Measurements from ENCODE around the gene MICA. TPM values are rescaled to one million over a fixed set of nuclear protein-coding genes. Genes with fewer than 3 reads are reported as not detected.

Gene MICA
- total and polyA plus RNA-seq, 7 donors, result 13.2 to 46.5 (median 24.0) TPM

DNA sequence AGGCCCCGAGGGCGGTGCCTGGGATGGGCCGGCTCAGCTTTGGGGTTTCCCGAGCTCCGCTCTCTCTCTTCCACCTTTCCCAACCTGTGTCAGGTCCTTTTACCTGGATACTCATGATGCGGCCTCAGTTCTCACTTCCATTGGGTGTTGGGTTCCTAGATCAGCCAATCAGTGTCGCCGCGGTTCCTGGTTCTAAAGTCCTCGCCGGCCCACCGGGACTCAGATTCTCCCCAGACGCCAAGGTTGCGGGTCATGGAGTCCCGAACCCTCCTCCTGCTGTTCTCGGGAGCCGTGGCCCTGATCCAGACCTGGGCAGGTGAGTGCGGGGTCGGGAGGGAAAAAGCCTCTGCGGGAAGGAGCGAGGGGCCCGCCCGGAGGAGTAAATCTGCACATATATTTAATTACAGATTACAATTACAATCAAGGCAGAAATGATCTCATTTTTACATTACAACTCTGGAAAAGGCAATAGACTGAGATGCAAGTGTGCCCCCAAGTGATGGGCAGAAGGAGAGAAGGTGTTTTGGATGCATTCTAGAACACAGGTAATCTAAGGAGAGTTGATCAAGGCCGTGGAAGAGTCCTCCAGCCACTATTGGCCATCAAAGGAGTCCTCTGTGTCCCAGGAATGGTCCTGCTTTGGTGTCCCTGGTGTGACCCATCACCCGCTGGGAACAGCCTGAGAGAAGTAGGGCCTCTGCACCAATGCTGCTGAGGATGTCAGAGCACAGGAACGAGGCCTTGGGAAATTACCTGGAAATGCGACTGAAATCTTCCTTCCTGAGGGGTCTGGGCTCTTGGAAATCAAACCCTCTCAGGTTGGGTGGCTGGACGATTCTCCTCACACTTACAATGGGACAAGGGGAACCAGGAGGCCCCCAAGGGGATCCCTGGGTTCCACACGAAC lies 59.8 kb downstream of the MICA start:
- intact Hi-C loops (cut with DNase I), result no loop called here
- no peaks in the 10 kb centered on the region for H3K9me3 ChIP-seq
- no peaks in the 10 kb centered on the region for H3K36me3 ChIP-seq
- H3K4me3 ChIP-seq, result peak overlapping the region; percentile 24 to 45 (median 42)
- peak; percentile 92 for DNase-seq
- H3K27me3 ChIP-seq, result peaks cover 0 to 14% (median 8%) of the 10 kb centered on the region in 3 donors
- H3K4me1 ChIP-seq, result peaks cover 0 to 12% (median 6%) of the 10 kb centered on the region in 4 donors
- WGBS, 2 donors, result 2 to 6% methylated on average over 29 of the region's 29 CpGs
- TF ChIP-seq, protein P1, sequence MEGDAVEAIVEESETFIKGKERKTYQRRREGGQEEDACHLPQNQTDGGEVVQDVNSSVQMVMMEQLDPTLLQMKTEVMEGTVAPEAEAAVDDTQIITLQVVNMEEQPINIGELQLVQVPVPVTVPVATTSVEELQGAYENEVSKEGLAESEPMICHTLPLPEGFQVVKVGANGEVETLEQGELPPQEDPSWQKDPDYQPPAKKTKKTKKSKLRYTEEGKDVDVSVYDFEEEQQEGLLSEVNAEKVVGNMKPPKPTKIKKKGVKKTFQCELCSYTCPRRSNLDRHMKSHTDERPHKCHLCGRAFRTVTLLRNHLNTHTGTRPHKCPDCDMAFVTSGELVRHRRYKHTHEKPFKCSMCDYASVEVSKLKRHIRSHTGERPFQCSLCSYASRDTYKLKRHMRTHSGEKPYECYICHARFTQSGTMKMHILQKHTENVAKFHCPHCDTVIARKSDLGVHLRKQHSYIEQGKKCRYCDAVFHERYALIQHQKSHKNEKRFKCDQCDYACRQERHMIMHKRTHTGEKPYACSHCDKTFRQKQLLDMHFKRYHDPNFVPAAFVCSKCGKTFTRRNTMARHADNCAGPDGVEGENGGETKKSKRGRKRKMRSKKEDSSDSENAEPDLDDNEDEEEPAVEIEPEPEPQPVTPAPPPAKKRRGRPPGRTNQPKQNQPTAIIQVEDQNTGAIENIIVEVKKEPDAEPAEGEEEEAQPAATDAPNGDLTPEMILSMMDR (IDR thresholded peaks at IDR 0.05), result no peak
- TF ChIP-seq POLR2A (IDR thresholded peaks at IDR 0.05) (peak in 1 of 2 donors; percentile 70), POLR2AphosphoS5 (IDR thresholded peaks at IDR 0.05) (peak in 3 of 4 donors; percentile 69 to 77 (median 69))
- H3K27ac ChIP-seq, result peak overlapping the region; percentile 51 to 75 (median 53)

DNA sequence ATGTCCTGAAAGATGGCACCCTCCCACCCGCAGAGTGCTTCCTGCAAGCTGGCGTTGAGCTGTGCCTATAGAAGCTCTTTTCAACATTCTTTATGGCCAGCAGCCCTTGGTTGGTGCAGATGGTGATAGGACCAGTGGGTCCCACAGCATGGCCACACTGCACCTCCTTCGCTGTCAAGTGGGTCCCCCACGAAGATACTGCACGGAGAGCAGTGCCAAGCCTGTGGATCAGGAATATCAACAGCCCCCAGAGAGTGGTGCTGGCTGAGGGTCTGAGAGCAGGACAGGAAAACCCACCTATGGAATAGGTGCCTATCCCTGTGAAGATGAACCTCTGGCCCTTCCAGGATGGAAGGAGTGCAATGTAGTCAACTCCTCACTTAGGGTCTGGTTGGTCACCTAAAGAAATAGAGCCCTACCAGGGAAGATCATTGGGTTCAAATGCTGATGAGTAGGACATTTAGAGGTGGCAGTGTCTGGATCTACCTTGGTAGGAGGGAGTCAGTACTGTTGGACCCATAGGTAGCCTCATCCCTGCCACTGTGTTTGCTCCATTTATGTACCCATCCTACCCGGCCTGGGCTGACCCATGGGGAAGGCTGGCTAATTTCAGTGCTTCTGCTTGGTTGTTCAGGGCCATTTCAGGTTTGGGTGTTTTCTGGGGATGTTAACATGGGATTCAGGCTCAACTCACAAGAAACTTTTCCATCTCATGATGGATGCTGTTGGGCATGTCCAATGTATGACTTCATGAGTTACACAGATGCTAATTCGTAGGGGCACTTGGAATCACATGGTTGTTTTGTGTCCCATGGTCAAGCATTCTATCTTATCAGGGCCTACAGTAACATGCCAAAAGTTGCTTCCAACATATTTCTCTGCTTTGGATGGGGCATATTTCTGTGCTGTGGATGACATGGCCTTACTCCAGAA lies 61.1 kb downstream of the MICA start:
- H3K9me3 ChIP-seq, result no peaks in the 10 kb centered on the region
- no peak overlapping the region for H3K27ac ChIP-seq
- peak overlapping the region in 3 of 4 donors; percentile 41 to 45 (median 44) for H3K4me3 ChIP-seq
- TF ChIP-seq EP300 (IDR thresholded peaks at IDR 0.05) (no peak), POLR2A (IDR thresholded peaks at IDR 0.05) (no peak), POLR2AphosphoS5 (IDR thresholded peaks at IDR 0.05) (no peak)
- TF ChIP-seq, protein P1 (IDR thresholded peaks at IDR 0.05), result no peak
- H3K36me3 ChIP-seq, result no peaks in the 10 kb centered on the region
- WGBS, 2 donors, result 79 to 85% methylated on average over 7 of the region's 7 CpGs
- intact Hi-C loops (cut with DNase I), result no loop called here
- peaks cover 0 to 14% (median 8%) of the 10 kb centered on the region in 3 donors for H3K27me3 ChIP-seq
- DNase-seq, result no peak
- peaks cover 0 to 12% (median 6%) of the 10 kb centered on the region in 4 donors for H3K4me1 ChIP-seq

Small RNA genes lying within 50 kb of the gene (small RNA-seq; reads per million reads assigned to genes)
- gene HLA-S (0 reads per million in 3 donors), gene MIR6891 (0 reads per million in 3 donors), gene RF00019 (0 reads per million in 3 donors), gene RNU6-283P (0 reads per million in 3 donors)

Other genes with a start within 250 kb of the MICA start
- 10 to 100 TPM in 3 of 4 donors, 1 to 10 TPM in 1; 8.7 to 20.2 (median 12.7) TPM for gene CCHCR1, start 245.8 kb upstream of the MICA start, total RNA-seq
- gene CCHCR1, start 245.8 kb upstream of the MICA start, polyA plus RNA-seq, result 10 to 100 TPM; 11.4 to 39.3 (median 14.8) TPM
- gene TCF19, start 245.0 kb upstream of the MICA start, total RNA-seq, result 1 to 10 TPM; 2.6 to 4.6 (median 3.0) TPM
- 10 to 100 TPM in 1 of 3 donors, 1 to 10 TPM in 2; 3.6 to 11.7 (median 6.2) TPM for gene TCF19, start 245.0 kb upstream of the MICA start, polyA plus RNA-seq
- under 1 TPM in 2 of 4 donors, not detected in 2; 0.16 to 0.27 TPM for gene POU5F1, start 232.9 kb upstream of the MICA start, total RNA-seq
- gene POU5F1, start 232.9 kb upstream of the MICA start, polyA plus RNA-seq, result 1 to 10 TPM in 2 of 3 donors, not detected in 1; 1.6 to 9.8 TPM
- 100 to 1,000 TPM; 129 to 351 (median 273) TPM for gene HLA-C, start 131.5 kb upstream of the MICA start, total RNA-seq
- gene HLA-C, start 131.5 kb upstream of the MICA start, polyA plus RNA-seq, result 100 to 1,000 TPM; 166 to 907 (median 437) TPM
- gene HLA-B, start 46.4 kb upstream of the MICA start, total RNA-seq, result 100 to 1,000 TPM; 346 to 491 (median 365) TPM
- 1,000 to 10,000 TPM in 2 of 3 donors, 100 to 1,000 TPM in 1; 279 to 3,047 (median 1,275) TPM for gene HLA-B, start 46.4 kb upstream of the MICA start, polyA plus RNA-seq
- 1 to 10 TPM in 3 of 4 donors, under 1 TPM in 1; 0.71 to 3.3 (median 1.5) TPM for gene MICB, start 94.5 kb downstream of the MICA start, total RNA-seq
- 1 to 10 TPM in 2 of 3 donors, under 1 TPM in 1; 0.92 to 7.7 (median 1.2) TPM for gene MICB, start 94.5 kb downstream of the MICA start, polyA plus RNA-seq
- gene MCCD1, start 125.4 kb downstream of the MICA start, total RNA-seq, result not detected
- gene MCCD1, start 125.4 kb downstream of the MICA start, polyA plus RNA-seq, result not detected
- 100 to 1,000 TPM; 211 to 301 (median 239) TPM for gene DDX39B, start 138.4 kb downstream of the MICA start, total RNA-seq
- gene DDX39B, start 138.4 kb downstream of the MICA start, polyA plus RNA-seq, result 100 to 1,000 TPM; 130 to 293 (median 153) TPM
- gene ATP6V1G2, start 143.0 kb downstream of the MICA start, total RNA-seq, result 1 to 10 TPM; 2.8 to 9.1 (median 5.0) TPM
- gene ATP6V1G2, start 143.0 kb downstream of the MICA start, polyA plus RNA-seq, result 1 to 10 TPM in 1 of 3 donors, not detected in 2; 3.0 TPM
- 10 to 100 TPM; 32.5 to 55.1 (median 36.3) TPM for gene NFKBIL1, start 144.0 kb downstream of the MICA start, total RNA-seq
- 10 to 100 TPM; 18.0 to 31.3 (median 25.2) TPM for gene NFKBIL1, start 144.0 kb downstream of the MICA start, polyA plus RNA-seq
- not detected for gene LTA, start 168.7 kb downstream of the MICA start, total RNA-seq
- 1 to 10 TPM in 1 of 3 donors, not detected in 2; 3.6 TPM for gene LTA, start 168.7 kb downstream of the MICA start, polyA plus RNA-seq
- under 1 TPM in 1 of 4 donors, not detected in 3; 0.33 TPM for gene TNF, start 172.0 kb downstream of the MICA start, total RNA-seq
- gene TNF, start 172.0 kb downstream of the MICA start, polyA plus RNA-seq, result 1 to 10 TPM in 1 of 3 donors, under 1 TPM in 2; 0.60 to 2.6 (median 0.92) TPM
- 1 to 10 TPM in 1 of 4 donors, under 1 TPM in 2, not detected in 1; 0.66 to 1.9 (median 0.68) TPM for gene LTB, start 178.8 kb downstream of the MICA start, total RNA-seq
- gene LTB, start 178.8 kb downstream of the MICA start, polyA plus RNA-seq, result 10 to 100 TPM in 1 of 3 donors, 1 to 10 TPM in 1, not detected in 1; 2.5 to 90.8 TPM
- gene LST1, start 182.7 kb downstream of the MICA start, total RNA-seq, result 10 to 100 TPM in 2 of 4 donors, 1 to 10 TPM in 2; 1.7 to 19.8 (median 10.2) TPM
- 10 to 100 TPM; 17.0 to 34.2 (median 24.7) TPM for gene LST1, start 182.7 kb downstream of the MICA start, polyA plus RNA-seq
- gene NCR3, start 189.4 kb downstream of the MICA start, total RNA-seq, result not detected
- 1 to 10 TPM in 1 of 3 donors, under 1 TPM in 1, not detected in 1; 0.92 to 3.4 TPM for gene NCR3, start 189.4 kb downstream of the MICA start, polyA plus RNA-seq
- gene AIF1, start 211.6 kb downstream of the MICA start, total RNA-seq, result 10 to 100 TPM; 12.5 to 59.6 (median 36.9) TPM
- 100 to 1,000 TPM in 2 of 3 donors, 10 to 100 TPM in 1; 61.8 to 133 (median 114) TPM for gene AIF1, start 211.6 kb downstream of the MICA start, polyA plus RNA-seq
- 10 to 100 TPM; 42.1 to 90.8 (median 54.2) TPM for gene PRRC2A, start 217.1 kb downstream of the MICA start, total RNA-seq
- gene PRRC2A, start 217.1 kb downstream of the MICA start, polyA plus RNA-seq, result 100 to 1,000 TPM in 1 of 3 donors, 10 to 100 TPM in 2; 28.8 to 109 (median 32.1) TPM
- gene BAG6, start 249.1 kb downstream of the MICA start, total RNA-seq, result 100 to 1,000 TPM; 119 to 218 (median 144) TPM
- 100 to 1,000 TPM in 2 of 3 donors, 10 to 100 TPM in 1; 99.7 to 231 (median 133) TPM for gene BAG6, start 249.1 kb downstream of the MICA start, polyA plus RNA-seq